HG03432 (cell line): ENCODE results near the gene AKR1D1.
"Not testable (repeated sequence)": the region's sequence is repeated elsewhere in the genome, so short reads cannot be mapped to it uniquely, and the experiment has no call there.

Source experiments
- ATAC-seq: cut with Tn5 transposase; IDR thresholded peaks from one replicate; pipeline ENCODE4 v1.9.1; 2021; ENCODE audit warnings: mild to moderate bottlenecking, moderate library complexity; ENCODE audit not compliant: unreplicated experiment

Gene AKR1D1

GRCh38 chr7:138116892-138117291 is 40.6 kb downstream of the AKR1D1 start:
- ATAC-seq: no peak

DNA sequence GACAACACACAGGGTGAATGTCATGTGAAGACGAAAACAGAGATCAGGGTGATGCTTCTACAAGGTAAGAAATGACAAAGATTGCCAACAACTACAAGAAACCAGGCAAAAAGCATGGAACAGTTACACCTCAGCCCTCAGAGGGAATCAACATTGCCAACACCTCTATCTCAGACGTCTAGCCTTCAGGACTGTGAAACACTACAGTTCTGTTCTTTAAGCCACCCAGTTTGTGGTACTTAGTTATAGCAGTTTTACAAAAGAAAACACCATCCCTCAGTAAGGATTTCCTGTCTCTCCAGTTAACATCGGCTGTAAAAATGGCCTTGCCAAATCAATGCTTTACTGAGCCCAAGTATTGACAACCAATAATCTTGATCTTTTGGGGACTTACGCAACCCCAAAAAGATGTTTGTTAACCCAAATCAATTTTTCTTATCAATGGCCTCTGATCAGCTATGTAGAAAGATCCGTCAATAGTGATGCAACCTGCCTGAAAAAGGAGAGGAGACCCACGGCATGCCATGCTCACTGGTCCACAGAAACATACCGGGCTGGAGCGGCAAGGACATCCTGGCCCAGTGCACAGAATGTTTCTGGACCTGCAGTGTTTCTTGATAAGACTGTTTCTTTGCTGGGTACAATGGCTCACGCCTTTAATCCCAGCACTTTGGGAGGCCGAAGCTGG is 44.0 kb downstream of the AKR1D1 start:
- no peak for ATAC-seq

DNA sequence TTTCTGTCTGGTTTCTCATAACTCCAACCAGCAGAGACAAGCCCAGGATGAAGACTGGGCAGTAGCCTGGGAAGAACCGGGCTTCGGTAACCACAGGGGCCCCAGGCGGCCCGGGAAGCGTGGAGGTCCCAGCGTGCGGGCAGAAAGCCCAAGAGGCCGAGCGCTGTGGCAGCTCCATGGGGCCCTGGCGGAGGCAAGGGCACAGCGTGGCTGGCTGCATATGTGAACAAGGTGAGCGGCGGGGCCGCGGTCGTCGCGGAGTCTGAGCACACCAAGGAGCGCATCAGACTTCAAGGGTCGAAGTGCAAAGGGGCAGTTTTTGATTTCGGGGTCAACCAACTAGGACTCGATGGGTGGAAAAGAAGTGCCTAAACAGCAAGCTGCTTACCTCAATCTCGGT is 45.9 kb downstream of the AKR1D1 start:
- ATAC-seq: no peak

GRCh38 chr7:138125119-138125518 is 48.9 kb downstream of the AKR1D1 start:
- peak; percentile 7 for ATAC-seq

DNA sequence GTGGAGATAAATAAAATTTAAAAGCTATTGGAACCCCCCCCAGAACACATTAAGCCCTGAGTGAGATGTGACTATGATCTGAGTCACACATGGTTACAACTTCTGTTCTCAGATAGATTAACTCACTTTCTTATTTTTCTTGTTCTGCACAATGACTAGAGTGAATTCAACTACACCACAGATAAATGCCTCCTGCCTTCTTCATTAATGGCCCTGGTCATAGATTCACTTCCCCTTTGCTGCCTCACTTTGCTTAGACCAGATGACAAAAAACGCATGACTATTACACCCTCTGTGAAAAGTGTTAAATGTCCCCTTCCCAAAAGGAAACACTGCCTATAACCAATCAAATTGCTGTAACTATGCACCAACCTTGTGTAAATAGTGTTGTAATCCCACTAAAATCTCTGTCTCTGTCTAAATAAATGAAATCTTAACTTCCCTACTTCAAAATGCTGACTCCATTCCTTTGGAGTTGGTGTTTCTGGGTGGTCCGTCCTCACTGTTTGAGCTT is 49.4 kb downstream of the AKR1D1 start:
- ATAC-seq: peak; percentile 91

DNA sequence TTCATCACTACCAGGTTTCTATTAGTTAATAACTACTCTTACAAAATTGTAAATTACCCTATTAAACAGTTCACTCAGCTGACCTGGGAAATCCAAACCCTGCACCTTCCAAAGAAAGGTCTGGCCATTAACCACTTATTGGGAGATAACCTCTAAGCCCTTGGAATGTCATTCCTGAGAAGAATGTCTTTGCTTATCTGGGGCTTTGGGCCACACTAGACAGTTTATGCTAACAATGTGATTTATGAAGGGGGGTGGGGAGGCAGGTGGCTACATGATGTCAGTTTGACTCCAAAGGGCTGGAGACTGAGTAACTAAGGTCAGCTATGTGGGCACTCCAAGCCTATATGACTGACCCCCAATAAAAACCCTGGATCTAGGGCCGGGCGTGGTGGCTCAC is 50.7 kb downstream of the AKR1D1 start:
- no peak for ATAC-seq

- ATAC-seq: no peak
These were observed 51.7 kb downstream of the AKR1D1 start for GRCh38 chr7:138127996-138128395.

GRCh38 chr7:138129551-138130165 is 53.4 kb downstream of the AKR1D1 start:
- ATAC-seq: no peak

DNA sequence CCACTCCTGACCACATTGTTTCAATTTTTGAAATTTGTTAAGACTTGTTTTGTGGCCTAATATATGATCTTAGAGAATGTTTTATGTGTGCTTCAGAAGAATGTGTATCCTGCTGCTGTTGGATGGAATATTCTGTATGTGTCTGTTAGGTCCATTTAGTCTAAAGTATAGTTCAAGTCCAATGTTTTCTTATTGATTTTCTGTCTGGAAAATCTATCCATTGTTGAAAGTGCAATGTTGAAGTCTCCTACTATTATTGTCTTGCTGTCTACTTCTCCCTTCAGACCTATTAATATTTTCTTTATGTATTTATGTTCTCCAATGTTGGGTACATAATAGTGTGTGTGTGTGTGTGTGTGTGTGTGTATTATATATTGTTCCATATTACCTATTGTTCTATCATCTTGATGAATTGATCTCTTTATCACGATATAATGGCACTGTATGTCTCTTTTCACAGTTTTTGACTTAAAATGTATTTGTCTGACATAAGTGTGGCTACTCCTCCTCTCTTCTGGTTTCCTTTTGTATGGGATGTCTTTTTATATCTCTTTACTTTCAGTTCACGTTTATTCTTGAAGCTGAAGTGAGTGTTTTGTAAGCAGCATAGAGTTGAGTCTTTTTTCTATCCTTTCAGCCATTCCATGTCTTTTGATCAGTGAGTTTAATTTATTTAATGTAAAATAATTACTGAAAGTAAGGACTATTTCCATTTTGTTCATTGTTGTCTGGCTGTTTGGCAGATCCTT is 61.3 kb downstream of the AKR1D1 start:
- ATAC-seq: peak; percentile 90

DNA sequence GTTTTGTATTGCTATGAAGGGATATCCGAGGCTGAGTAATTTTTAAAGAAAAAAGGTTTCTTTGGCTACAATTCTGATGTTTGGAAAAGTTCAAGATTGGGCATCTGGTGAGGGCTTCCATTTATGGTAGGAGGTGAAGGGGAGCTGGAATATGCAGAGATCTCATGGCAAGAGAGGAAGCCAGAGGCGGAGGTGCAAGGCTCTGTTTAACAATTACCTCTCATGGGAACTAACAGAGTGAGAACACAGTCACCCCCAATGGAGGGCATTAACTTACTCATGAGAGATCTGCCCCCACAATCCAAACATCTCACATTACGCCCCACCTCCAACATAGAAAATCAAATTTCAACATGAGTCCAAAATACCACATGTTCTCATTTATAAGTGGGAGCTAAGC is 62.0 kb downstream of the AKR1D1 start:
- ATAC-seq: peak; percentile 15

GRCh38 chr7:138142583-138143201 is 66.4 kb downstream of the AKR1D1 start:
- ATAC-seq: no peak

GRCh38 chr7:138144958-138145357 is 68.7 kb downstream of the AKR1D1 start:
- ATAC-seq: no peak

GRCh38 chr7:138146221-138146620 is 70.0 kb downstream of the AKR1D1 start:
- not testable (repeated sequence) for ATAC-seq

DNA sequence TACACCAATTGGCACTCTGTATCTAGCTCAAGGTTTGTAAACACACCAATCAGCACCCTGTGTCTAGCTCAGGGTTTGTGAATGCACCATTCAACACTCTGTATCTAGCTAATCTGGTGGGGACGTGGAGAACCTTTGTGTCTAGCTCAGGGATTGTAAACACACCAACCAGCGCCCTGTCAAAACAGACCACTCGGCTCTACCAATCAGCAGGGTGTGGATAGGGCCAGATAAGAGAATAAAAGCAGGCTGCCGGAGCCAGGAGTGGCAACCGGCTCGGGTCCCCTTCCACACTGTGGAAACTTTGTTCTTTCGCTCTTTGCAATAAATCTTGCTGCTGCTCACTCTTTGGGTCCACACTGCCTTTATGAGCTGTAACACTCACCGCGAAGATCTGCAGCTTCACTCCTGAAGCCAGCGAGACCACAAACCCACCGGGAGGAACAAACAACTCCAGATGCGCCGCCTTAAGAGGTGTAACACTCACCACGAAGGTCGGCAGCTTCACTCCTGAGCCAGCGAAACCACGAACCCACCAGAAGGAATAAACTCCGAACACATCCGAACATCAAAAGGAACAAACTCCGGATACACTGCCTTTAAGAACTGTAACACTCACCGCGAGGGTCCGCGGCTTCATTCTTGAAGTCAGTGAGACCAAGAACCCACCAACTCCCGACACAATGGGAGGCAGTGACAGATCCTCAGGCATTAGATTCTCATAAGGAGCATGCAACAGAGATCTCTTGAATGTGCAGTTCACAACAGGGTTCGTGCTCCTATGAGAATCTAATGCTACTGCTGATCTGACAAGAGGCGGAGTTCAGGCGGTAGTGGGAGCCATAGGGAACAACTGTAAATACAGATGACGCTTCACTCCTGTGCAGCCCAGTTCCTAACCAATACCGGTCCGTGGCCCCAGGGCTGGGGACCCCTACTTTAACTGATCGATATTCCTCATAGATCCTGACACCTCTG is 70.8 kb downstream of the AKR1D1 start:
- ATAC-seq: not testable (repeated sequence)

DNA sequence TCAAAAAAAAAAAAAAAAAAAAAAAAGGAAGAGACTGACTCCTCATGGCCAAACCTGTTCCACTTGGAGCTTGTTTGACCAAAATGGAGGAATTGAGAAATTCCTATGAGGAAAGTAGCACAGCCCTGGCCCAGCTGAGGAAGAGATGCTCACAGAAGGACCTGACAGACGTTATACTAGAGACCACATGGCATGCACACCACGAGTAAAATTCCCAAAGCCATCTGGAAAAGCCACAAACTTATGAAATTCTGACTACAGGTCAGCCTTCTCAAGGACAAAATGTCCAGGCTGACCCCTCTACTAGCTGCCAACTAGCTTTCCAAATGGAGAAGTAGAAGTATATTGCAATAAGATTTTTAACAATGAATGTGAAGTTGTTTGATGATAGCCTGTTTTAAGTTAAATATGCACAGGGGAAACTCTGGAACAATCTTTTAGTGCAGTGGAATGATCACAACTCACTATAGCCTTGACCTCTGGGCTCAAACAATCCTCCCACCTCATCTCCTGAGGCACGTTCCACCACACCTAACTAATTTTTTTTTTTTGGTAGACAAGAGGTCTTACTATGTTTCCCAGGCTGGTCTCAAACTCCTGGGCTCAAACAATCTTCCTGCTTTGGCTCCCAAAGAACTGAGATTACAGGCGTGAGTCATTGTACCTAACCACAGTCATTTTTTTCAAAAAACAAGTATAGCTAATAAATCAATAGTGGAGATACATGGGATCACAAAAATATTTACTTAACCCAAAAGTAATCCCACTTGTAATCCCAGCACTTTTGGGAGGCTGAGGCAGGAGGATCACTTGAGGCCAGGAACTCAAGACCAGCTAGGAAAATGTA is 75.7 kb downstream of the AKR1D1 start:
- no peak for ATAC-seq

- ATAC-seq: no peak
These were observed 78.4 kb downstream of the AKR1D1 start for GRCh38 chr7:138154661-138155060.

DNA sequence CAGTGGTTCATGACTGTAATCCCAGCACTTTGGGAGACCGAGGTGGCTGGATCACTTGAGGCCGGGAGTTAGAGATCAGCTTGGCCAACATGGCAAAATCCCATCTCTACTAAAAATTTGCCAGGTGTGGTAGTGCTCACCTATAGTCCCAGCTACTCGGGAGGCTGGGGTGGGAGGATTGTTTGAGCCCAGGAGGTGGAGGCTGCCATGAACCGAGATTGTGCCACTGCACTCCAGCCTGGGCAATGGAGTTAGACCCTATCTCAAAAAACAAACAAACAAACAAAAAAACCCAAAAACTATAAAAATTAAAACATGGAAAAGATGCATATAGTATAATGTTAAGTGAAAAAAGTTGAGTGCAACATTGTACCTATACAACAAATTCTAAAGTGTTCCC is 81.4 kb downstream of the AKR1D1 start:
- no peak for ATAC-seq

DNA sequence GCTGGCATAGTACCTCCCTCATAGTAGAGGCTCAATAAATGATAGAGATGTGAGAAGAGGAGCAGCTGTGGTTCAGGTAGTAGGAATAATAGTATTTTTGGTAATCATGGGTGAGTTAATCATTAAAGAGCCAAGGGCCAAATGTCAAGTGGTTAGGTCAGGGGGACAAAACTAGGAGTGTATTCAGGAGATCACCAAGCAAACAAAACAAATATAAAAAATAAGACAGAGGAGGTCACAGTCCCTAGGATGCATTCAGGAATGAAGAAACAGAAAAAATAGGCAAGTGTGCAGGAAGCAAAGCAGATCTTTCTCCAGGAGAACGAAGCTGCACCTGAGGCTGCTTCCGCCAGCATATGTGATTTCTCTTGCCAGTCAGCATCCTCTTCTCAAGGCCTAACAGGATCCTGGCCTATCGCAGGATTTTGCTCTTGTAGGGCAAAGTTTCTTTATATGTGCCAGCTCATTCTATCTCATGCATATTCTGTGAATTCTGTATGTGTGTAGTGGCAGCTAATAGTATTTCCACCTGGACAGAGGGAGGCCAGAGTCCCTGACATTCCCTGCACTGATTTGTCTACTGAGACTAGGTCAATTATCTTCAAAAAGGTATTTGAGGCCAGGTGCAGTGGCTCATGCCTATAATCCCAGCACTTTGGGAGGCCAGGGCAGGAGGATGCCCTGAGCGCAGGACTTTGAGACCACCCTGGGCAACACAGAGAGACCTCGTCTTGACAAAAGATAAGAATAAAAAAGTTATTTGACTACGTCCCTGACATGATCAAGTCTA is 82.7 kb downstream of the AKR1D1 start:
- no peak for ATAC-seq
